GM18873 (cell line): ENCODE measurements around the gene DLGAP1.
"Not testable (repeated sequence)": the region's sequence is repeated elsewhere in the genome, so short reads cannot be mapped to it uniquely, and the experiment has no call there.

ENCODE experiments used
- ATAC-seq: cut with Tn5 transposase; IDR thresholded peaks from one replicate; pipeline ENCODE4 v1.9.1; 2021; ENCODE audit warnings: mild to moderate bottlenecking, moderate library complexity, moderate number of reproducible peaks; ENCODE audit not compliant: unreplicated experiment, low FRiP score

Gene DLGAP1

DNA sequence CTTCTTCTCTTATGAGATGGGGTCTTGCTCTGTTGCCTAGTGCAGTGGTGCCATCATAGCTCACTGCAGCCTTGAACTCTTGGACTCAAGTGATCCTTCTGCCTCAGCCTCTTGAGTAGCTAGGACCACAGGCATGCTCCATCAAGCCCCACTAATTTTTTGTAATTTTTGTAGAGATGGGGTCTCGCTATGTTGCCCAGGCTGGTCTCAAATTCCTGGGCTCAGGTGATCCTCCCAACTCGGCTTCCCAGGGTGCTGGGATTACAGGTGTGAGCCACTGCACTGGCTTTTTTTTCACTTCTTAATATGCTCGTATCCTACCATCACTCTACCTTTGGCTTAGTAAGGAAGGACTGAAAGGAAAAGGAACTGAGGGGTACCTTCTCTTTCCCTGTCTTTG lies 983.0 kb downstream of the DLGAP1 start:
- ATAC-seq, result not testable (repeated sequence)

DNA sequence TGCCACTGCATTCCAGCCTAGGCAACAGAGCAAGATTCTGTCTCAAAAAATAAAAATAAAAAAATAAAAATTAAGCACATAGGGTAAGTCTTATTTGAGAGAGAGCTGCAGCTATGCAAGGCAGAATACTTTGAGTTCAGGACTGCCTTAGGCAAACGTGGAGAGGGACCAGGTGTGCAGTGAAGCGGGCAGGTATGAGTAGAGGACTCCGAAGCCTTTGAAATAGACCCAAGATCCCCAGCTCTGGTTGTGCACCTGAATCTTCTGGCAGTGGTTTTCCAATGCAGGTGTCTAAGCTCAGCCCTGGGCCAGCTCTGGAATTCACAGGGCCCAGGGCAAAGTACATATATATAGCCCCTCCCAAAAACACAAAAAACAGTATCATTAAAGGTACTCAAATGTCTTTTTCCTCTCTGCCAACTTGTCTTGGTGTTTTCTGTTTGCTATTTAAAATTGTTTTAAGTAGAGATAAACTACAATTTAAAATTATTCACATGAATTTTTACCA lies 983.9 kb downstream of the DLGAP1 start:
- ATAC-seq, result no peak

DNA sequence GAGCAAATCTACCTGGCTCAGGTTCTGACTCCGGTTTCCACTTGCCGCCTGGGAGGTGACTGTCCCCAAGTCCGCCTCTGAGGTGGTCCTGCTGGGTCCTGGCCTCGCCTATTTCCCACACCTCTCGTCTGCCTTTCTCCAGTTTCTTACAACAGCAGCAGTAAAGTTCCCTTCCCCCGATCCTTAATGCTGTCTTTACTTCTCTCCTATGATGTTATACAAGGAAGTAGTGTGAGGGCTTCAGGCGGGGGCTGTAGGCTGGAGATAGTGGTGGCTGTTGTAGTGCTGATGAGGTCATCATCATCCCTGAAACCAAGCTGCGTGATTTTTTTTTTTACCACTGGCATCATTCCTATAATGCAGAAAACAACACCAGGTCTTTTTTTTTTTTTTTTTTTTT lies 986.3 kb downstream of the DLGAP1 start:
- no peak for ATAC-seq

DNA sequence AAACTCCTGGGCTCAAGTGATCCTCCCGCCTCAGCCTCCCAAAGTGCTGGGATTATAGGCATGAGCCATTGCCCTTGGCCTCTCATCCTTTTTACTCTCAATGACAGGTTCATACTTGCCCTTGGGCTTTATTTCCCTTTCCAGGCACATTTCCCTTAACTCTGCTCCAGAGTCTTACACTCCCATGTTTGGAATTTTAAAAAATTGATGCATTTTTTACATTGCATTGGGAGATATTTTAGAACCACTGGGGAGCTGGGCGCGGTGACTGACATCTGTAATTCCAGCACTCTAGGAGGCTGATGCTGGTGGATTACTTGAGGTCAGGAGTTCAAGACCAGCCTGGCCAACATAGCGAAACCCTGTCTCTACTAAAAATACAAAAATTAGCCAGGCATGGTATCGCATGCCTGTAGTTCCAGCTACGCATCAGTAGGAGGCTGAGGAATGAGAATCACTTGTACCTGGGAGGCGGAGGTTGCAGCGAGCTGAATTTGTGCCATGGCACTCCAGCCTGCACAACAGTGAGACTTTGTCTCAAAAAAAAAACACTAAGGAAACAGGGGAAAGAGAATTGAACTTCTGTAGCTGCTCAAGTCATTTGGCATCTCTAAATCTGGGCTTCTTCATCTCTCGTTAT lies 986.9 kb downstream of the DLGAP1 start:
- no peak for ATAC-seq

DNA sequence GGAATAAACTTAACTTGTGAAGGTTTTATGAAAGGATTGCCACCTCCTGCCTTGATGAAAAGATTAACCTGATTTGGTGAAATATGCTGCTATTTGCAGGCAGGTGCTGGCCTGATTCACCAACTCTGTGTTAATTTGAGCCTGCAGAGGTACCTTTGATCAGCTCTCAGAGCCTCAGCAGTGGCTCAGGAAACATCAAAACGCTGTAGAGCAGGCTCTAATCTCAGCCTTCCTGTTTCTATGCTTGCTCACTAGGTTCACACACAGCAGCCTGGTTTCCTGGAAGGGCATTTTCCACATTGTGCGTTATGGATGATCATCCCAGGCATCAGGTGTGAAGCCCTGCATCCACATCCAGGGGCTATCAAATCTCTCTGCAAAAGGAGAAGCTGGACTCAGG lies 988.2 kb downstream of the DLGAP1 start:
- no peak for ATAC-seq

DNA sequence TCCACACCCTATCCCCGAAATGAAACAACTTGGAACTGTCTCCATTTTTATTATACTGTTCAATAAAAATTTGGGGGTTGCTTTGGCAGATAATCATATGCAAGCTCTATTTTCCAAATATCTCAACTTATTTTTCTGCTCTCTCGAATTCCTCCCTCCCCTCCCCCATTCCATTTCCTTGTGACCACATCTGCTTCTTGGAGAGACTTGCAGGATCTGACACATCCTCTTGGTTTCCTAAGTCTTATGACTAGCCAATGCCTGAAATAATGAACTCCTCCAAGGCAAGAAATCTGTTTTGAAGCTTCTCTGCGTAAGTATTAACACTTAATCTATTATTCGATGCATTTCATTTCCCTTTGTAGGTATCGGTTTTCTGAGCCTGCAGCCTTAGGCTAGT lies 989.1 kb downstream of the DLGAP1 start:
- ATAC-seq, result no peak

DNA sequence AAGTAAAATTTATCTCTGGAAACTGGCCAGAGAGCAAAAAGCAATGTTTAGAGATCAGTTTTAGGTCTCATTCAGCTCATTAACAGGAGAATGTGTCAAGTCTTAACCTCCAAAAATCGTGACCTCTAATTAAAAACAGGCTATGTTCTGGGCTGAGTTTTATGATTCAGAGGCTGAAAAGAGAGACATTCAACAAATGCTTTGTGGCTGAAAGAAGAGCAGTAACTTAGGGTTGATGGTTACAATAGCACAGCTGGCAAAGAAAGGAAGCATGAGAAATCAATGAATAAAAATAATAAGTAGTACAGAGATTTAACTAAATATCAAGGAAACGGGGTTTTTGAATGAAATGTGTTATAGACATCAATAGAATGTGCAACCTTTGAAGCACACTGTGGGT lies 992.1 kb downstream of the DLGAP1 start:
- no peak for ATAC-seq

DNA sequence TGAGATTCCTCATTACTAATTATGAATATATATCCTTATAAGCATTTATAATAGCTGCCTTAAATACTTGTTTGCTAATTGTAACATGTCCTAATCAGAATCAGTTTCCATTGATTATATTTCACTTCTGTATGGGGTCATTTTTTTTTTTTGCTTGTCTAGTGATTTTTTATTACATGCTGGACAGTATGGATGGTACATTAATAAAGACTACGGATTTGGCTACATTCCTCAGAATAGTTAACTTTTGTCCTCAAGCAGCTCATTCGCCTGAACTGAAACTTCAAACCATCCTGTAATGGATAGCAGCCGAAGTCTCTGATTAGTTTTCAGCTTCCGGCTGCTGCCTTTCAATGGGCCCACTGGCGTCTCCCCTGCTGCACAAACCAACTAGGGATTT lies 993.4 kb downstream of the DLGAP1 start:
- ATAC-seq, result no peak

DNA sequence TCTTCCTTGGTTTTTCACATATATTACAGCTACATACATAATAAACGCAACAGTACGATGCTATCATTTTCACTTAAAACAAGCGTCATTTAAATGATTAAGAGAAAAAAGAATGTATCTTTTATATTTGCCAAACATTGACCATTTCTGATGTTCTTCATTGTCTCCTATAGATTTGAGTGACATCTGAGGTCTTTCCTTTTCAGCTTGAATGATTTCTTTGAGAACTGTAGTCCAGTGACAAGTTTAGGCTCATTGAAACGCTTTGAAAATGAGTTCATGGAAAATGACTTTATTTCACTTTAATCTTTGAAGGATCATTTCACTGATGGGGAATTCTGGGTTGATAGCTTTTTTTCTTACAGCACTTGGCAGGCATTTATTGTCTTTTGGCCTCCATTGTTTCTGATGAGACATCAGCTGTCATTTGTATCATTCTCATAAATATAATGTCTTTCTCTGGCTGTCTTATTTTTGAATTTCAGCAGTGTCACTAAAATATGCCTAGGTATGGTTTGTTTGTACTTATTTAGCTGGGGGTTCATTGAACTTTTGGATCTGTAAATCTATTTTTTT lies 994.2 kb downstream of the DLGAP1 start:
- ATAC-seq, result no peak

DNA sequence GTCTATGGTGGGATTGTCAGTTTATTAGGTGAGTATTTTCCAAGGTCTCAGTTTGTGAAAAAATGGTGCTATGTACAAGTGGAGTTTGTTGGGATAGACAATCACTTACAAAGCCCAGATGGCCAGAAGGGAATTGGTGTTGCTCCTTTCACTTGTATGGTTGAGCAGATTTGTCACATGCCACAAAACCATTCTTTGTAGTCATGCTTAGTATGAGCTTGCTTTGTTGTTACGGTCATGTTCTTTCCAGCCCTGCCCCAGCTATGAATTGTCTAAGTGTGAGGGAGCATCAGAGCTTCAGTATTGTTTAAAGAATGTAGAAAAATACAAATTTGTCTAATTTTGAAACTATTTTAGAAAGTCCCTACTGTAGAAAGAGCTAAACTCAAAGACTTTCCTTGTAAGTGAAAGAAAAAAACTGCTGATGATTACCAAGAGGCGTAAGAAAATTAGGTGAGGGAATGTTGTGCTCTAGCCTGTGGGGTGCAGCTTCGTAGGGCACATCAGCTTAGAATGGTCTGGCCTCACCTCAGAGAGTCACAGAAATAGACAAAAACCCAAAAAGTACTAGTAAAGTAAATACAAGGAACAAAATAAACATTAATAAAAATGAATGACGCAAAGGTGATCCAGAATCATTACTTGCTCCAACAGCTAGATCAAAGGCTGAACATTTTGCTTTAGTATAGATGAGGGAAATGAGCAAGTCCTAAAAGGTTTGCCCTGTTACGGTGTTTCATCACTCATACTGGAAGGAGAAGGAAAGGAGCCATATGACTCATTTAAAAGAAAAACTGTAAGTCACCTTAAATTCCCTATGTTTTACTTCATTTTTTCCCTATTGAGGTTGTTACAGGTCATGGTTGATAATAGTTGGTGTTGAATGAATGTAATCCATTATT lies 995.9 kb downstream of the DLGAP1 start:
- ATAC-seq, result peak; percentile 50

DNA sequence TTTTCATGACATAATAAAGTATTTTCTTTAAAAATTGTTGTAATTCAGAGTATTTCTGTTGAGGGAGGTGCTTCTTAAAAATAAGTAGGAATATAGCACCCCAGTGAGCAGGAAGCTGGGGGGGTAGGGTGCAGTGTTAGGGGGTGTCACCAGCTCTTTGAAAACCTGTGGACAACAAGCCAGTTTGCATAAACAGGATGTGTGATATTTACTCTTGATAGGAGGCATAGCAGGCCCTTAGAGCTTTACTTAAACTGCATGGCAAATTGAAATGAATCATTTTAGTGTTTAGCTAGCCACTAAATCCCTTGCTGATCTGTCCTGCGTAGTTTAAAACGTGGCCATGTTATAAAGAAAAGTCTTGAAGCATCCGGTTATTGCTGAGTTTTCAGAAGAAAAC lies 996.7 kb downstream of the DLGAP1 start:
- ATAC-seq, result no peak

DNA sequence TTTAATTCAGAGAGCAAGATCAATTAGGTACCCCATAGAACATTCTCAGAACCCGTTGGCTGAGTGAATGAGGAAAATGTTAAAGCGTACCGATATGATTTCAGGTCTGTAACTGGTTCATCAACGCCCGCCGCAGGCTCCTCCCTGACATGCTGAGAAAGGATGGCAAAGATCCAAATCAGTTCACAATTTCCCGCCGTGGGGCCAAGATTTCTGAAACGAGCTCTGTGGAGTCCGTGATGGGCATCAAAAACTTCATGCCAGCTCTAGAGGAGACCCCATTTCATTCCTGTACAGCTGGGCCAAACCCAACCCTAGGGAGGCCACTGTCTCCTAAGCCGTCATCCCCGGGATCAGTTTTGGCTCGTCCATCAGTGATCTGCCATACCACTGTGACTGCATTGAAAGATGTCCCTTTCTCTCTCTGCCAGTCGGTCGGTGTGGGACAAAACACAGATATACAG lies 997.8 kb downstream of the DLGAP1 start:
- ATAC-seq, result no peak

DNA sequence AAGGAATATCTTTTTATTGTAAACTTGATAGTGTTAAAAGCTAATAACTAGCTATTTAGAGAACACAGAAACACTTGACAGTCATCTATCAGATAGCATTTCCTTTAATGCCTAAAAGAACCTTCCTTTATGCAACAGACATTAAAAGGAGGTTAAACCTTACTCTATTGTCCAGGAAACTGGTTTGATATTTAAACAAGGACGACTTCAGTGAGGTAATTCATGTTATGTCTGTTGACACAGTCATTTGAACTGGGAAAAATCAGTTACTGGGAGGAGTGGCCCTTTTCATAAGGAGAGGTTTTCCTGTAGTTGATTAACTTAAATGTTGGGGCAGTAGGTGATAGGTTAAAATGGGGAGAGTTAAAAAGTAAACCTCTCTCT lies 998.4 kb downstream of the DLGAP1 start:
- ATAC-seq, result no peak

DNA sequence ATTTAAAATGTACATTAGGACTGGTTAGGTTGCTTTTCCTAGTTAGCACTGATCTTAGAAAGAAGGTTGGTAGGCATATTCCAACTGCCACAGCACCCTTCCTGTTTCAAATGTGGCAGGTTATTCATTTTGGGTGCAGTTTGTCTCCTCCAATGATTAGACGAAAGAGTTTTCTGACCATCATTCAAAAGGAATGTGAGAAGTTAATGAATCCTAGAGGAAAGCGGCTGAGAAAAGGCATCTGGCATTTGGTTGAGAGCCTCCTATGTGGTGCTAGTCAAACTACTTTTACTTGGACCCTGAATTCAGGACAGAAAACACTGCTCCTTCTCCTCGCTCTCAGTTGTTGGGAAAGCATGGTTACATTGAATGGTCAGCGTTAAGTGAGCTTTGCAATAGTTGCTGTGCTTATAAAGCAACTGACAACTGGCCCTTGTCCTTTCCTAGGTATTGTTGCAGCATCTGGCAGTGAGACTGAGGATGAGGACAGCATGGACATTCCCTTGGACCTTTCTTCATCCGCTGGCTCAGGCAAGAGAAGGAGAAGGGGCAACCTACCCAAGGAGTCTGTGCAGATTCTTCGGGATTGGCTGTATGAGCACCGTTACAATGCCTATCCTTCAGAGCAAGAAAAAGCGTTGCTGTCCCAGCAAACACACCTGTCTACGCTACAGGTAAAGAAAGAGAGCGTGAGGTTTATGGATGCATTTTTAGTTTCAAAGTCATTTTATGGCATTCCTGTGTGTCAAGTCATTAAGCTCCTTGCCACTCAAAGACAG lies 999.0 kb downstream of the DLGAP1 start:
- ATAC-seq, result no peak

DNA sequence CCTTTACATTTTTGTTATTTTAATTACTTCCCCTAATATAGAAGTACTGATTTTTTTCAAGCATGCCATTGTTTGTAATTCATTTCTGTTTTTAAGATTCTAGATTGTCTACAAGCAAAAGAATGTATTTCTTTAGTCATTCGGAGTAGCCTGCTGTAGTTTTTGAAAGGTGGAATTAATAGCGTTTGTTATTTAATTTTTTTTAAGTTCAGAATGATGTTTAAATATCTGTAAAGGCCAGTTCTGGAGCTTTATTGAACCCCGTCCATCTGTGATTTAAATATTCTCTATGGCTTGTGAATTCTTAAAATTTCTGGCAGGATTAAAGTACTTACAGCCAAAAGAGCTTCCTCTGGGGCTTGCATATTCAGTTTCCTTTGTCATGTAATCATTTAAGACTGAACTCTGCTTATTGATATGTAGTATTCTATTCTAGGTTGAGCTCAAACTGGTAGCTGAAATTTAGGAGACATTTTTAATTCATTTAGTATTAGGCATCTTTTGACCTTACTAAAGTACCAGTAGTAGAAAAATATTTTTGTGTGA lies 999.9 kb downstream of the DLGAP1 start:
- ATAC-seq, result no peak

DNA sequence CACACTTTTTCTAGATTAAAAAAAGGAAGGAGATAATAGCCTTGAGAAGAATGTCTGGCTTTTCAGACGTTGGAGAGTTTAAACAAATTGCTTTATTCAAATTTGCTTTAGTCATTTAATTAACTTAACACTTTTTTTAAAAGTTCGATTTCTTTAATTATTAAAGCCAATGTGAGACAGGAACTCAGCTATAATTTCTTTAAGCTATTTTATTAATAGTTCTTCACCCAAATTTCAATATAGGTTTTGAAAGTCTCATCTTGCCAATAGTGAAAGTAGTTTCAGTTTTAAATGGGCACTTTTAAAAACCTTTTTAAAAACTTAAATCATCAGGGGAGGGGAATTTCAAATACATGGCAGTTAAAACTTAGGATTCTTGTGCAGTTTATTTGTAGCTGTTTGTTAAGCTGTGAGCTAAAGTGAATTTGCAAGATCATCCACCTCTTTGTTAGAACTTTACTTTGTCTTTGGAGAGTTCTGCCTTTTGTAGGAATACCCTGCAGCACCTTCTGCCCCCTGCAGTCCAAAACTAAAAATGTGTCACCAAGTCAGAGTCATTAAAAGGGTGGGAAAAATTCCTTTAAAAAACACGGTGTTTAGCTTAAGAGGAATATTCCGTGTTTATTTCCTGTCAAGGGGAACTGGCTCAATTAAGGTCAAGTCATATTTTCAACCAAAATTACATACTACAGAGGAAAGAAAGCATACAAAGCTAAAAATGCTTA lies 1000.6 kb downstream of the DLGAP1 start:
- no peak for ATAC-seq

DNA sequence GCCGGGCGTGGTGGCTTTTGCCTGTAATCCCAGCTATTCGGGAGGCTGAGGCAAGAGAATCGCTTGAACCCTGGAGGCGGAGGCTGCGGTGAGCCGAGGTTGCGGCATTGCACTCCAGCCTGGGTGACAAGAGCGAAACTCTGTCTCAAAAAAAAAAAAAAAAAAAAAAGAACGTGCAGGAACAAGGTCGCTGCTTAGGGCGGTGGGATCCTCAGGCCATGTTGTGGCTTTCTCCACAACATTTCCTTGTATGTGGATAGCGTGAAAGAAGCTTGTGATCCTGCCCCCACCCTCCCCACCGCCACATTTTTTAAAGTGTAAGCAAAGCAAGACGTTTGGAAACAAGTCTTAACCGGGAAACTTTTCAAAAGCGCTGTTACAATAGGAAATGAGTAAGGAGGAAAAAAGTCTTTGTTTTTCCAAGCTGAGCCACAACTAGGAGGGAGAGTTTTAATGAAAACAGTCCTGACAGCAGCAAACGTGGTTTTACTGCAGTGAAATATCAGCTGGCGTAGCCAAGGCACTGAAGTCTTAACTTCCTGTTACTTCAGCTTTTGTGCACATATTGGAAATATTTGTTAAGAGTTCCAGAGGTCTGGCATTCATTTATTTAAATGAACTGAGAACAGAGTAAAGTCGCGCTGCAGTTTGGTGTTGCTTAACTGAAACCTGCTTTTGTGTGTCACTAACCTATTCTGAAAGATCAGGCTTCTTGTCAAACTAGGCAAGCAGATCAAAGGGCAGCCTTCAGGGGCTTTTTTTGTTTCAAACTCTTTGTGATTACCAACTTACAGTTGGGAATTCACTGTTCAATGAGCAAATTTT lies 1001.4 kb downstream of the DLGAP1 start:
- no peak for ATAC-seq

DNA sequence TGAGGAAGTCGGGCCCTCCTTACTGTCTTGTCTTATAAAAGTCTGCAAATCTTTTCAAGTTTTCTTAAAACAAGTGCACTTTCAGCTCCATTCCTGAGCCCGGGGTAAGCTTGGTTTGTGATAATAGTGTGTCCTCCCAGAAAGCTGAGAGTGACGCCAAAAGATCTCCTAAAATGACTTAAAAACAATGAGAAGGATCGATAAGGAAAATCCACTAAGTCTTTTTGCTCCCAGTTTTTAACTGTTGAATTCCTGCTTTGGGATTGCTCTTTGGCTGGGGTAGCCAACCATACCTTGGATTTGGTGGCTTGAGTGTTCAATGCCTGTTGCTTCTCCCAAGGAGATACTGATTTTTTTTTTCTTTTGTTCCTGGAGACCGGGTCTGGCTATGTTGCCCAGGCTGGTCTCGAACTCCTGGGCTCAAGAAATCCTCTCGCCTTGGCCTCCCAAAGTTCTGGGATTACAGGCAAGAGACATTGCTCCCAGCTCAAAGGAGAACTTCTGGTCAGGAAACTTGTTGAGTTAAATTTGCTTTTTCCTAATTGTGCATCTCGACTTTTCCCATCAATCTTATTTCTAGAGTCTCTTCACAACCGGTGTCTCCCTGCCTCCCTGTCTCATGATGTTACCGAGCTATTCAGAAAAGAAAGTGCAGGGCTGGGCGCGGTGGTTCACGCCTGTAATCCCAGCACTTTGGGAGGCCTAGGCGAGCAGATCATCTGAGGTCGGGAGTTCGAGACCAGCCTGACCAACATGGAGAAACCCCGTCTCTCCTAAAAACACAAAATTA lies 1002.2 kb downstream of the DLGAP1 start:
- ATAC-seq, result no peak
